IMR-90 (cell line): ENCODE data around the gene PCCA. TPM values are rescaled to one million over a fixed set of nuclear protein-coding genes. Genes with fewer than 3 reads are reported as not detected.

Source experiments
- ATAC-seq: fragments of 200-7000 bp; cut with Tn5 transposase; 2 replicates; pipeline ENCODE4 v1.9.1; 2020; ENCODE audit warnings: low read depth, mild to moderate bottlenecking, moderate library complexity
- BruUV-seq: library from RNA; stranded (reverse); fragments of 400-500 nt; replicated peaks from 2 replicates; lab custom pipeline; 2021; lab: Mats Ljungman, UMichigan
- CTCF ChIA-PET: fragments of 300-600 bp; formaldehyde crosslinking; extraction: SDS; loops from one replicate; lab custom pipeline; 2021; ENCODE audit warnings: antibody characterized with exemption; lab: Yijun Ruan, JAX
- POLR2A ChIA-PET: fragments of 300-600 bp; sonication (Branson Sonifier 250); formaldehyde crosslinking; loops from one replicate; lab custom pipeline; 2022; ENCODE audit warnings: antibody characterized with exemption; ENCODE audit not compliant: unreplicated experiment; lab: Charles Lee
- DNase-seq: peaks from one replicate; pipeline ENCODE4 v3.0.0; 2013
- H2AFZ ChIP-seq: replicated peaks from 2 replicates; pipeline ENCODE3; 2013; ENCODE audit warnings: low read length, mild to moderate bottlenecking; ENCODE audit not compliant: poor library complexity
- H2AK5ac ChIP-seq: 2 replicates; pipeline ENCODE4 v1.6.1; 2013; ENCODE audit warnings: low read depth, low read length, inconsistent platforms
- H2AK9ac ChIP-seq: replicated peaks from 2 replicates; pipeline ENCODE3; 2013; ENCODE audit warnings: mild to moderate bottlenecking, low read depth, low read length, moderate library complexity; ENCODE audit not compliant: poor library complexity
- H2BK120ac ChIP-seq: 2 replicates; pipeline ENCODE4 v1.6.1; 2013; ENCODE audit warnings: low read depth, low read length, inconsistent platforms
- H2BK15ac ChIP-seq: 3 replicates; pipeline ENCODE4 v1.6.1; 2013; ENCODE audit warnings: low read depth, low read length, inconsistent platforms
- H2BK20ac ChIP-seq: 2 replicates; pipeline ENCODE4 v1.6.1; 2013; ENCODE audit warnings: low read depth, mild to moderate bottlenecking, inconsistent platforms, low read length, moderate library complexity
- H2BK5ac ChIP-seq: 2 replicates; pipeline ENCODE4 v1.6.1; 2013; ENCODE audit warnings: mild to moderate bottlenecking, low read depth, low read length, inconsistent platforms; ENCODE audit not compliant: poor library complexity, severe bottlenecking
- H3K14ac ChIP-seq: replicated peaks from 2 replicates; pipeline ENCODE4 v1.6.1; 2013; ENCODE audit warnings: low read depth, low read length, inconsistent platforms
- H3K18ac ChIP-seq: 2 replicates; pipeline ENCODE4 v1.6.1; 2013; ENCODE audit warnings: low read depth, low read length, control low read depth
- H3K23ac ChIP-seq: 2 replicates; pipeline ENCODE4 v1.6.1; 2013; ENCODE audit warnings: low read depth, low read length, inconsistent platforms
- H3K27ac ChIP-seq: 2 replicates; pipeline ENCODE4 v1.5.1; 2013; ENCODE audit warnings: mild to moderate bottlenecking, control low read depth, low read length; ENCODE audit not compliant: insufficient read depth
- H3K27me3 ChIP-seq: 2 replicates; pipeline ENCODE4 v1.6.1; 2013; ENCODE audit warnings: low read length; ENCODE audit not compliant: control insufficient read depth, insufficient read depth
- H3K36me3 ChIP-seq: 2 replicates; pipeline ENCODE4 v1.6.1; 2013; ENCODE audit warnings: low read length, mixed read lengths; ENCODE audit not compliant: control insufficient read depth, insufficient read depth
- H3K4ac ChIP-seq: 2 replicates; pipeline ENCODE4 v1.6.1; 2013; ENCODE audit warnings: low read depth, low read length, inconsistent platforms
- H3K4me1 ChIP-seq: 2 replicates; pipeline ENCODE4 v1.6.1; 2013; ENCODE audit warnings: low read length, mixed read lengths; ENCODE audit not compliant: control insufficient read depth, insufficient read depth
- H3K4me2 ChIP-seq: 2 replicates; pipeline ENCODE4 v1.6.1; 2013; ENCODE audit warnings: low read depth, mild to moderate bottlenecking, control low read depth, low read length, moderate library complexity
- H3K4me3 ChIP-seq: 2 replicates; pipeline ENCODE4 v1.5.1; 2013; ENCODE audit warnings: low read depth, mild to moderate bottlenecking, control low read depth, low read length, moderate library complexity; ENCODE audit not compliant: insufficient read depth
- H3K56ac ChIP-seq: 2 replicates; pipeline ENCODE4 v1.6.1; 2013; ENCODE audit warnings: low read length, inconsistent platforms; ENCODE audit not compliant: insufficient read depth; ENCODE audit errors: extremely low read depth
- H3K79me1 ChIP-seq, 2 experiments: 2 replicates each; pipeline ENCODE4 v1.6.1; 2013; ENCODE audit warnings: low read length in 2 of 2, inconsistent platforms in 1 of 2, low read depth in 1 of 2
- H3K9ac ChIP-seq: 2 replicates; pipeline ENCODE4 v1.6.1; 2013; ENCODE audit warnings: low read depth, low read length, control low read depth
- H3K9me1 ChIP-seq: 2 replicates; pipeline ENCODE4 v1.6.1; 2013; ENCODE audit warnings: low read length, inconsistent platforms; ENCODE audit not compliant: insufficient read depth
- H3K9me3 ChIP-seq: 2 replicates; pipeline ENCODE4 v1.6.1; 2013; ENCODE audit warnings: low read length; ENCODE audit not compliant: control insufficient read depth, insufficient read depth
- H4K20me1 ChIP-seq: 2 replicates; pipeline ENCODE4 v1.6.1; 2013; ENCODE audit warnings: low read length, inconsistent platforms; ENCODE audit not compliant: insufficient read depth
- H4K5ac ChIP-seq: 2 replicates; pipeline ENCODE4 v1.6.1; 2013; ENCODE audit warnings: mild to moderate bottlenecking, low read depth, low read length, control low read depth
- H4K8ac ChIP-seq, 2 experiments: 2 replicates each; pipeline ENCODE4 v1.6.1; 2013; ENCODE audit warnings: low read depth in 2 of 2, low read length in 2 of 2, control low read depth in 1 of 2, inconsistent platforms in 1 of 2
- H4K91ac ChIP-seq: 2 replicates; pipeline ENCODE4 v1.6.1; 2013; ENCODE audit warnings: low read depth, low read length, inconsistent platforms; ENCODE audit not compliant: insufficient read depth
- BHLHE40 ChIP-seq: fragments of 150-350 bp; IDR thresholded peaks from 2 replicates; pipeline ENCODE4 v1.6.1; 2016; ENCODE audit warnings: mild to moderate bottlenecking, low read depth, low read length
- CEBPB ChIP-seq: IDR thresholded peaks from 2 replicates; pipeline ENCODE4 v1.6.1; 2012; ENCODE audit warnings: low read depth, low read length, improper control_type of control experiment
- CHD1 ChIP-seq: IDR thresholded peaks from 2 replicates; pipeline ENCODE4 v1.6.1; 2012; ENCODE audit warnings: low read depth, low read length, improper control_type of control experiment
- FOS ChIP-seq: fragments of 150-350 bp; IDR thresholded peaks from 2 replicates; pipeline ENCODE4 v1.6.1; 2016; ENCODE audit warnings: low read depth, low read length
- MAFK ChIP-seq: IDR thresholded peaks from 2 replicates; pipeline ENCODE4 v1.6.1; 2012; ENCODE audit warnings: low read depth, low read length, improper control_type of control experiment
- MAZ ChIP-seq: IDR thresholded peaks from 2 replicates; pipeline ENCODE4 v1.6.1; 2012; ENCODE audit warnings: low read depth, mild to moderate bottlenecking, low read length, improper control_type of control experiment, moderate library complexity, borderline replicate concordance
- MXI1 ChIP-seq: IDR thresholded peaks from 2 replicates; pipeline ENCODE4 v1.6.1; 2012; ENCODE audit warnings: low read depth, mild to moderate bottlenecking, low read length, moderate library complexity, borderline replicate concordance
- NFE2L2 ChIP-seq: fragments of 150-350 bp; IDR thresholded peaks from 2 replicates; pipeline ENCODE4 v1.6.1; 2016; ENCODE audit warnings: low read depth, mild to moderate bottlenecking, low read length
- POLR2A ChIP-seq: IDR thresholded peaks from 2 replicates; pipeline ENCODE4 v1.6.1; 2012; ENCODE audit warnings: mild to moderate bottlenecking, low read depth, low read length
- RAD21 ChIP-seq: IDR thresholded peaks from 2 replicates; pipeline ENCODE4 v1.6.1; 2012; ENCODE audit warnings: low read length, improper control_type of control experiment
- RCOR1 ChIP-seq: IDR thresholded peaks from 2 replicates; pipeline ENCODE4 v1.6.1; 2012; ENCODE audit warnings: mild to moderate bottlenecking, low read length, improper control_type of control experiment; ENCODE audit not compliant: insufficient replicate concordance
- RFX5 ChIP-seq: IDR thresholded peaks from 2 replicates; pipeline ENCODE4 v1.8.0; 2012; ENCODE audit warnings: low read depth, mild to moderate bottlenecking, low read length, moderate library complexity
- SMC3 ChIP-seq: fragments of 150-350 bp; IDR thresholded peaks from 2 replicates; pipeline ENCODE4 v1.6.1; 2016; ENCODE audit warnings: low read depth, mild to moderate bottlenecking, antibody characterized with exemption, low read length, moderate library complexity
- WGBS, 2 experiments: methylation state at CpG; one replicate each; pipeline versions ENCODE4 v1.1.5 to v1.1.7; 2013; ENCODE audit warnings: missing lambda C conversion rate in 2 of 2; ENCODE audit not compliant: insufficient read length in 1 of 2; ENCODE audit errors: extremely low coverage in 2 of 2; 5-methylcytosine and 5-hydroxymethylcytosine counted together
- dilution Hi-C: fragments of 300-500 bp; cut with HindIII; formaldehyde crosslinking; loops from one replicate; pipeline ENCODE4 v1.14.3; 2018; ENCODE audit warnings: low sequenced_read_pairs; ENCODE audit not compliant: unreplicated experiment
- in situ Hi-C: fragments of 300-500 bp; cut with MboI; formaldehyde crosslinking; loops from 3 replicates; pipeline ENCODE4 v1.14.3; 2019; ENCODE audit warnings: low sequenced_read_pairs, inconsistent platforms, mixed read lengths
- intact Hi-C: fragments of 100-400 bp; cut with micrococcal nuclease; formaldehyde crosslinking; loops from 2 replicates; pipeline ENCODE4 v1.10.0; 2022
- polyA plus RNA-seq, 3 experiments: library from polyadenylated mRNA; depleted of rRNA; stranded (reverse); fragments of >200 nt; gene quantifications; 2 replicates each; pipeline ENCODE4 v1.2.3, GENCODE V29; 2012; ENCODE audit warnings: low replicate concordance in 1 of 3
- total RNA-seq: library from RNA; depleted of rRNA; stranded (reverse); fragments of >200 nt; gene quantifications from 2 replicates; pipeline ENCODE4 v1.2.3, GENCODE V29; 2012
- TF ChIP-seq, protein P1 (sequence below): fragments of 150-350 bp; IDR thresholded peaks from 2 replicates; pipeline ENCODE4 v1.6.1; 2017; ENCODE audit warnings: mild to moderate bottlenecking, antibody characterized with exemption, low read length, low read depth
- TF ChIP-seq, protein P2 (sequence below): fragments of 150-350 bp; IDR thresholded peaks from 2 replicates; pipeline ENCODE4 v1.6.1; 2016; ENCODE audit warnings: low read depth, mild to moderate bottlenecking, low read length, moderate library complexity, borderline replicate concordance
- TF ChIP-seq, protein P3 (sequence below): conservative IDR thresholded peaks from 2 replicates; pipeline ENCODE4 v1.5.1; 2012; ENCODE audit warnings: mild to moderate bottlenecking, low read depth, low read length, improper control_type of control experiment

The PCCA gene
- total and polyA plus RNA-seq, 2 of the 4 experiments (the other 2 are of a cell fraction), result 7.6 to 24.0 TPM

DNA sequence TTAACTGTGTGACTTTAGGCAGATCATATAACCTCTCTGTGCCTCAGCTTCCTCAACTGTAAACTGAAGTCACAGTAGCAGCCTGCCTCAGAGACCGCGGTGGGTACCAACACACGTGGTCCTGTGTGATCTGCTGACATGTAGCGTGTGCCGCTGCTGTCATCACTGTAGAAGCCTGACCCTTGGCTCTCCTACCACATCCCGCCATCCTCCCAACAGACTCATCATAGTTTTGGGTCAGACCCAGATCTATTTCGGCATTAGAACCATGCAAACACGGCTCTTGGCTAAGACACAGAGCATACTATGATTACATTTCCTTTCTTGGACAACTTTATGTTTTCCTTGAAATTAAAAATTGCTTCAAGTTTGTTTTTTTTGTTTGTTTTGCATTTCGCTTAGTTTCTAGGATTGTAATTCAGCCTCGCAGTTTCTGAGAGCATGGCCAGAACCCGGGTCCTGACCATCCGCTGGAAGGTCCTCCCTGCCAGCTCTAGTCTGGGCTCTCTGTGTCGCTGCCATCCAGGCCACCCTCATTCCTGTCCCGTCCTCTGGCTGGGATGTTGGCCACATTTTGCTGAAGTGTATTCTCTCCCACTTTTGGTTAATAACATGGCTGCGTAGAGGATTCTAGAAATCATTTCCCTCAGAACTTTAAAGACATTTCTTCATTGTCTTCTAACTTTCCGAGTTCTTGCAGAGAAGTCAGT lies 446.7 kb downstream of the PCCA start:
- H2AK9ac ChIP-seq, result no peak overlapping the region
- no peak overlapping the region for H4K91ac ChIP-seq
- no peaks in the 10 kb centered on the region for H3K27me3 ChIP-seq
- no peak overlapping the region for H2BK5ac ChIP-seq
- no peak overlapping the region for H3K23ac ChIP-seq
- no peak overlapping the region for H3K4me3 ChIP-seq
- H3K36me3 ChIP-seq, result no peaks in the 10 kb centered on the region; the same call in none of the 2 replicates
- peaks cover under 1% of the 10 kb centered on the region for H3K4me1 ChIP-seq
- DNase-seq, result no peak
- no peaks in the 10 kb centered on the region for H4K20me1 ChIP-seq
- H4K8ac ChIP-seq, result no peak overlapping the region
- H2AFZ ChIP-seq, result no peak overlapping the region
- H2BK15ac ChIP-seq, result no peak overlapping the region
- no peak overlapping the region for H3K27ac ChIP-seq
- no peak overlapping the region for H3K4me2 ChIP-seq
- WGBS, 2 experiments, result 95% methylated on average over 10 of the region's 16 CpGs; no CpG with 5 or more reads in 1 of the 2 experiments
- no TSS peak for BruUV-seq
- dilution Hi-C loops (no loop called here), in situ Hi-C loops (loop anchor here (10.0 kb wide), 1 partner anchor 621 kb away; no protein-coding TSS in a partner anchor), intact Hi-C loops (no loop called here)
- no peak overlapping the region for H2BK120ac ChIP-seq
- H2BK20ac ChIP-seq, result no peak overlapping the region
- no peaks in the 10 kb centered on the region; the same call in 1 of the 2 replicates for H3K9me1 ChIP-seq
- no peak overlapping the region for H3K4ac ChIP-seq
- no peak for TF ChIP-seq CEBPB
- TF ChIP-seq MXI1, result no peak
- TF ChIP-seq FOS, result no peak
- no peak for TF ChIP-seq NFE2L2
- no peak for TF ChIP-seq BHLHE40
- TF ChIP-seq, protein P1, sequence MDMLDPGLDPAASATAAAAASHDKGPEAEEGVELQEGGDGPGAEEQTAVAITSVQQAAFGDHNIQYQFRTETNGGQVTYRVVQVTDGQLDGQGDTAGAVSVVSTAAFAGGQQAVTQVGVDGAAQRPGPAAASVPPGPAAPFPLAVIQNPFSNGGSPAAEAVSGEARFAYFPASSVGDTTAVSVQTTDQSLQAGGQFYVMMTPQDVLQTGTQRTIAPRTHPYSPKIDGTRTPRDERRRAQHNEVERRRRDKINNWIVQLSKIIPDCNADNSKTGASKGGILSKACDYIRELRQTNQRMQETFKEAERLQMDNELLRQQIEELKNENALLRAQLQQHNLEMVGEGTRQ, result no peak
- no peak for TF ChIP-seq SMC3
- no peak for TF ChIP-seq RCOR1
- no peak for TF ChIP-seq RFX5
- TF ChIP-seq MAFK, result no peak
- TF ChIP-seq, protein P2, sequence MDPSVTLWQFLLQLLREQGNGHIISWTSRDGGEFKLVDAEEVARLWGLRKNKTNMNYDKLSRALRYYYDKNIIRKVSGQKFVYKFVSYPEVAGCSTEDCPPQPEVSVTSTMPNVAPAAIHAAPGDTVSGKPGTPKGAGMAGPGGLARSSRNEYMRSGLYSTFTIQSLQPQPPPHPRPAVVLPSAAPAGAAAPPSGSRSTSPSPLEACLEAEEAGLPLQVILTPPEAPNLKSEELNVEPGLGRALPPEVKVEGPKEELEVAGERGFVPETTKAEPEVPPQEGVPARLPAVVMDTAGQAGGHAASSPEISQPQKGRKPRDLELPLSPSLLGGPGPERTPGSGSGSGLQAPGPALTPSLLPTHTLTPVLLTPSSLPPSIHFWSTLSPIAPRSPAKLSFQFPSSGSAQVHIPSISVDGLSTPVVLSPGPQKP, result no peak
- no peak for TF ChIP-seq CHD1
- TF ChIP-seq RAD21, result no peak
- no peak for TF ChIP-seq MAZ
- TF ChIP-seq POLR2A, result no peak
- TF ChIP-seq, protein P3, sequence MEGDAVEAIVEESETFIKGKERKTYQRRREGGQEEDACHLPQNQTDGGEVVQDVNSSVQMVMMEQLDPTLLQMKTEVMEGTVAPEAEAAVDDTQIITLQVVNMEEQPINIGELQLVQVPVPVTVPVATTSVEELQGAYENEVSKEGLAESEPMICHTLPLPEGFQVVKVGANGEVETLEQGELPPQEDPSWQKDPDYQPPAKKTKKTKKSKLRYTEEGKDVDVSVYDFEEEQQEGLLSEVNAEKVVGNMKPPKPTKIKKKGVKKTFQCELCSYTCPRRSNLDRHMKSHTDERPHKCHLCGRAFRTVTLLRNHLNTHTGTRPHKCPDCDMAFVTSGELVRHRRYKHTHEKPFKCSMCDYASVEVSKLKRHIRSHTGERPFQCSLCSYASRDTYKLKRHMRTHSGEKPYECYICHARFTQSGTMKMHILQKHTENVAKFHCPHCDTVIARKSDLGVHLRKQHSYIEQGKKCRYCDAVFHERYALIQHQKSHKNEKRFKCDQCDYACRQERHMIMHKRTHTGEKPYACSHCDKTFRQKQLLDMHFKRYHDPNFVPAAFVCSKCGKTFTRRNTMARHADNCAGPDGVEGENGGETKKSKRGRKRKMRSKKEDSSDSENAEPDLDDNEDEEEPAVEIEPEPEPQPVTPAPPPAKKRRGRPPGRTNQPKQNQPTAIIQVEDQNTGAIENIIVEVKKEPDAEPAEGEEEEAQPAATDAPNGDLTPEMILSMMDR, result no peak
- no peaks in the 10 kb centered on the region for H3K79me1 ChIP-seq
- ChIA-PET CTCF (no interaction called here), POLR2A (no interaction called here)
- no peak overlapping the region for H3K14ac ChIP-seq
- no peak overlapping the region for H3K18ac ChIP-seq
- H3K9me3 ChIP-seq, result no peaks in the 10 kb centered on the region
- H2AK5ac ChIP-seq, result no peak overlapping the region
- no peak overlapping the region for H3K56ac ChIP-seq
- ATAC-seq, result no peak
- H4K5ac ChIP-seq, result no peak overlapping the region
- no peak overlapping the region for H3K9ac ChIP-seq
